GM23248 (cell line): ENCODE results near the gene CASTOR1.

ENCODE experiments used
- EZH2 ChIP-seq: fragments of 200-600 bp; sonication (generic); IDR thresholded peaks from 2 replicates; pipeline ENCODE4 v1.6.1; 2018; ENCODE audit warnings: antibody characterized with exemption, mild to moderate bottlenecking; ENCODE audit not compliant: insufficient read depth, poor library complexity, severe bottlenecking
- EZH2phosphoT487 ChIP-seq: fragments of 200-600 bp; sonication (generic); IDR thresholded peaks from 2 replicates; pipeline ENCODE4 v1.6.1; 2018; ENCODE audit warnings: antibody characterized with exemption, moderate library complexity, mild to moderate bottlenecking, low read depth; ENCODE audit not compliant: insufficient read depth

- TF ChIP-seq EZH2phosphoT487: no peak
- TF ChIP-seq EZH2: no peak
Observed at GRCh38 chr22:30280505-30280904, 8.8 kb downstream of the CASTOR1 start.
